H1 (cell line): ENCODE measurements around the gene CLIC3. TPM values are rescaled to one million over a fixed set of nuclear protein-coding genes. Genes with fewer than 3 reads are reported as not detected.

Experiments
- CTCF ChIA-PET: fragments of 300-600 bp; sonication (Branson Sonifier 250); formaldehyde crosslinking; loops from one replicate; lab custom pipeline; 2021; ENCODE audit not compliant: partially characterized antibody; lab: Charles Lee
- POLR2A ChIA-PET: fragments of 300-600 bp; sonication (Branson Sonifier 250); formaldehyde crosslinking; loops from one replicate; lab custom pipeline; 2021; ENCODE audit warnings: inconsistent platforms; ENCODE audit not compliant: partially characterized antibody; lab: Charles Lee
- DNase-seq, 2 experiments: peaks; one replicate each; pipeline versions ENCODE4 v3.0.0 to v3.0.0-alpha.2; 2010 to 2022; ENCODE audit warnings: low spot score in 2 of 2, low read depth in 1 of 2, mixed read lengths in 1 of 2
- FAIRE-seq: peaks from 2 replicates; lab custom pipeline; 2011; peaks lifted over from hg19 to GRCh38; lab: Jason Lieb, UNC
- H2AFZ ChIP-seq: 2 replicates; pipeline ENCODE4 v1.8.1; 2012; ENCODE audit warnings: low read length, inconsistent platforms
- H2AK5ac ChIP-seq: 2 replicates; pipeline ENCODE4 v1.6.1; 2013; ENCODE audit warnings: low read depth, low read length
- H2BK120ac ChIP-seq: replicated peaks from 2 replicates; pipeline ENCODE3; 2013; ENCODE audit warnings: low read depth, low read length, inconsistent platforms
- H2BK12ac ChIP-seq: 2 replicates; pipeline ENCODE4 v1.6.1; 2013; ENCODE audit warnings: low read depth, low read length
- H2BK15ac ChIP-seq: 2 replicates; pipeline ENCODE4 v1.6.1; 2013; ENCODE audit warnings: low read length
- H2BK20ac ChIP-seq: 2 replicates; pipeline ENCODE4 v1.6.1; 2013; ENCODE audit warnings: low read length
- H2BK5ac ChIP-seq: 2 replicates; pipeline ENCODE4 v1.6.1; 2013; ENCODE audit warnings: low read depth, low read length
- H3K14ac ChIP-seq: 2 replicates; pipeline ENCODE4 v1.6.1; 2013; ENCODE audit warnings: inconsistent platforms; ENCODE audit not compliant: insufficient read length
- H3K18ac ChIP-seq: 2 replicates; pipeline ENCODE4 v1.6.1; 2013; ENCODE audit warnings: low read length; ENCODE audit errors: extremely low read depth
- H3K23ac ChIP-seq: 2 replicates; pipeline ENCODE4 v1.6.1; 2013; ENCODE audit warnings: inconsistent platforms; ENCODE audit not compliant: insufficient read length
- H3K23me2 ChIP-seq: 2 replicates; pipeline ENCODE4 v1.6.1; 2013; ENCODE audit warnings: low read depth, low read length
- H3K27ac ChIP-seq: 2 replicates; pipeline ENCODE4 v1.6.1; 2011; ENCODE audit warnings: low read depth, low read length, inconsistent platforms
- H3K27me3 ChIP-seq, 4 experiments: replicated peaks in 1 of 4; 1 replicate in 1 of 4; 2 replicates in 3 of 4; pipeline versions ENCODE4 v1.6.1 to v1.8.1; 2011 to 2013; ENCODE audit warnings: low read length in 3 of 4, mild to moderate bottlenecking in 3 of 4, inconsistent platforms in 2 of 4, mixed read lengths in 2 of 4, moderate library complexity in 1 of 4; ENCODE audit not compliant: control insufficient read depth in 3 of 4, insufficient read depth in 3 of 4; ENCODE audit errors: extremely low read depth in 1 of 4
- H3K36me3 ChIP-seq, 4 experiments: 2 replicates each; pipeline versions ENCODE4 v1.6.1 to v1.8.1; 2011 to 2013; ENCODE audit warnings: mild to moderate bottlenecking in 4 of 4, low read length in 3 of 4, moderate library complexity in 2 of 4, control low read depth in 1 of 4, inconsistent platforms in 1 of 4; ENCODE audit not compliant: insufficient read depth in 4 of 4, control insufficient read depth in 2 of 4
- H3K4ac ChIP-seq: replicated peaks from 2 replicates; pipeline ENCODE3; 2013; ENCODE audit warnings: low read length, low read depth, mixed read lengths, inconsistent platforms; ENCODE audit not compliant: insufficient read length
- H3K4me1 ChIP-seq, 4 experiments: replicated peaks in 1 of 4; 1 replicate in 1 of 4; 2 replicates in 3 of 4; pipeline versions ENCODE4 v1.6.1 to v1.8.1; 2011 to 2013; ENCODE audit warnings: low read length in 3 of 4, inconsistent platforms in 2 of 4, mixed read lengths in 1 of 4; ENCODE audit not compliant: insufficient read depth in 4 of 4, control insufficient read depth in 3 of 4
- H3K4me2 ChIP-seq, 2 experiments: 2 replicates each; pipeline versions ENCODE4 v1.6.1 to v1.8.1; 2011 to 2013; ENCODE audit warnings: low read depth in 2 of 2, low read length in 2 of 2, control low read depth in 1 of 2, inconsistent platforms in 1 of 2, mild to moderate bottlenecking in 1 of 2; ENCODE audit not compliant: insufficient read depth in 1 of 2
- H3K4me3 ChIP-seq, 4 experiments: fragments of 200-600, 300-600 bp in 1 of 4; sonication (generic), shearing (Covaris generic), sonication (Bioruptor Twin) in 1 of 4; 2 replicates each; pipeline versions ENCODE4 v1.5.1 to v1.8.1; 2011 to 2016; ENCODE audit warnings: low read length in 4 of 4, low read depth in 3 of 4, control low read depth in 2 of 4, inconsistent platforms in 2 of 4, mild to moderate bottlenecking in 2 of 4, mixed read lengths in 1 of 4, moderate library complexity in 1 of 4; ENCODE audit not compliant: insufficient read depth in 2 of 4; ENCODE audit errors: extremely low read depth in 1 of 4
- H3K56ac ChIP-seq: replicated peaks from 2 replicates; pipeline ENCODE3; 2013; ENCODE audit warnings: low read depth, mild to moderate bottlenecking, mixed read lengths, low read length, inconsistent platforms; ENCODE audit not compliant: insufficient read length
- H3K79me1 ChIP-seq: 2 replicates; pipeline ENCODE4 v1.6.1; 2013; ENCODE audit warnings: low read depth, low read length, control low read depth
- H3K79me2 ChIP-seq, 2 experiments: 2 replicates each; pipeline versions ENCODE4 v1.6.1 to v1.8.1; 2012 to 2013; ENCODE audit warnings: low read length in 2 of 2, mild to moderate bottlenecking in 2 of 2, inconsistent platforms in 1 of 2; ENCODE audit not compliant: insufficient read depth in 2 of 2, control insufficient read depth in 1 of 2
- H3K9ac ChIP-seq, 4 experiments: replicated peaks in 1 of 4; 1 replicate in 1 of 4; 2 replicates in 3 of 4; pipeline versions ENCODE4 v1.6.1 to v1.8.1; 2011 to 2013; ENCODE audit warnings: low read depth in 3 of 4, low read length in 3 of 4, control low read depth in 2 of 4, mild to moderate bottlenecking in 2 of 4, moderate library complexity in 2 of 4, inconsistent platforms in 1 of 4; ENCODE audit errors: extremely low read depth in 1 of 4
- H3K9me3 ChIP-seq, 2 experiments: 2 replicates each; pipeline versions ENCODE4 v1.6.1 to v1.8.1; 2012 to 2013; ENCODE audit warnings: mild to moderate bottlenecking in 2 of 2, moderate library complexity in 2 of 2, control low read depth in 1 of 2, inconsistent platforms in 1 of 2, low read depth in 1 of 2, low read length in 1 of 2, mixed read lengths in 1 of 2; ENCODE audit not compliant: insufficient read depth in 2 of 2
- H4K20me1 ChIP-seq, 2 experiments: replicated peaks in 1 of 2; 2 replicates each; pipeline versions ENCODE3 to v1.8.1; 2011 to 2013; ENCODE audit warnings: inconsistent platforms in 2 of 2, low read length in 2 of 2, mild to moderate bottlenecking in 1 of 2; ENCODE audit not compliant: insufficient read depth in 2 of 2, control insufficient read depth in 1 of 2
- H4K5ac ChIP-seq: 2 replicates; pipeline ENCODE4 v1.6.1; 2013; ENCODE audit warnings: low read length, low read depth, mixed read lengths, inconsistent platforms; ENCODE audit not compliant: insufficient read length
- H4K8ac ChIP-seq: 2 replicates; pipeline ENCODE4 v1.8.0; 2013; ENCODE audit warnings: mild to moderate bottlenecking, moderate library complexity, low read length, inconsistent platforms; ENCODE audit not compliant: insufficient read depth; ENCODE audit errors: extremely low read depth
- H4K91ac ChIP-seq: replicated peaks from 2 replicates; pipeline ENCODE3; 2013; ENCODE audit warnings: low read length, mixed read lengths, inconsistent platforms; ENCODE audit not compliant: insufficient read length
- BRCA1 ChIP-seq: IDR thresholded peaks from 2 replicates; pipeline ENCODE4 v1.6.1; 2012; ENCODE audit warnings: low read depth, low read length, improper control_type of control experiment
- CEBPB ChIP-seq: IDR thresholded peaks from 2 replicates; pipeline ENCODE4 v1.6.1; 2012; ENCODE audit warnings: low read depth, low read length
- EZH2 ChIP-seq: fragments of 200-600 bp; sonication (generic); IDR thresholded peaks from 2 replicates; pipeline ENCODE4 v1.7.1; 2012; ENCODE audit warnings: low read depth, mild to moderate bottlenecking, moderate library complexity, low read length, inconsistent platforms; ENCODE audit not compliant: severe bottlenecking
- FOSL1 ChIP-seq: IDR thresholded peaks from 2 replicates; pipeline ENCODE4 v1.6.1; 2011; ENCODE audit warnings: mild to moderate bottlenecking, low read depth, low read length, moderate library complexity; ENCODE audit not compliant: insufficient read depth
- POLR2A ChIP-seq, 2 experiments: IDR thresholded peaks; 1 replicate in 1 of 2; 2 replicates in 1 of 2; pipeline ENCODE4 v1.6.1; 2011; ENCODE audit warnings: low read depth in 2 of 2, low read length in 2 of 2, mild to moderate bottlenecking in 2 of 2; ENCODE audit errors: control extremely low read depth in 1 of 2
- SIX5 ChIP-seq: IDR thresholded peaks from 2 replicates; pipeline ENCODE4 v1.6.1; 2011; ENCODE audit warnings: mild to moderate bottlenecking, low read depth, low read length
- TBP ChIP-seq: IDR thresholded peaks from 2 replicates; pipeline ENCODE4 v1.6.1; 2011; ENCODE audit warnings: low read depth, low read length, improper control_type of control experiment
- WGBS, 2 experiments: shearing (Covaris generic) in 1 of 2; methylation state at CpG; one replicate each; pipeline versions ENCODE4 v1.1.6 to v1.1.7; 2013 to 2015; ENCODE audit warnings: low lambda C conversion rate in 2 of 2, mixed read lengths in 2 of 2, inconsistent platforms in 1 of 2, low coverage in 1 of 2, missing lambda C conversion rate in 1 of 2; ENCODE audit not compliant: insufficient replicate concordance in 2 of 2, insufficient coverage in 1 of 2, insufficient read length in 1 of 2; ENCODE audit errors: extremely low coverage in 1 of 2, missing lambda C conversion rate in 1 of 2; 5-methylcytosine and 5-hydroxymethylcytosine counted together
- polyA plus RNA-seq, 7 experiments: library from polyadenylated mRNA; depleted of rRNA in 3 of 7; stranded (reverse) in 5 of 7; unstranded in 2 of 7; fragments of >200 nt in 5 of 7; fragments of 200-250 nt in 2 of 7; gene quantifications; 1 replicate in 5 of 7; 2 replicates in 1 of 7; 4 replicates in 1 of 7; pipeline versions ENCODE4 v1.2.1 to v1.2.3, GENCODE V29; 2011 to 2013; ENCODE audit warnings: missing spikeins in 2 of 7, mixed read lengths in 2 of 7
- total RNA-seq: library from RNA; stranded (reverse); fragmentation: NEBNext Ultra II Directional; extraction: Animal tissue kit (Norgen Biotek cat#: 25700); gene quantifications from 2 replicates; pipeline ENCODE4 v1.2.1, GENCODE V29; 2021

Gene CLIC3
- total and polyA plus RNA-seq, 2 of the 8 experiments (the other 6 are each of a cell fraction or from before 2014, with no cell fraction given): 0.12 TPM; not detected in 1

DNA sequence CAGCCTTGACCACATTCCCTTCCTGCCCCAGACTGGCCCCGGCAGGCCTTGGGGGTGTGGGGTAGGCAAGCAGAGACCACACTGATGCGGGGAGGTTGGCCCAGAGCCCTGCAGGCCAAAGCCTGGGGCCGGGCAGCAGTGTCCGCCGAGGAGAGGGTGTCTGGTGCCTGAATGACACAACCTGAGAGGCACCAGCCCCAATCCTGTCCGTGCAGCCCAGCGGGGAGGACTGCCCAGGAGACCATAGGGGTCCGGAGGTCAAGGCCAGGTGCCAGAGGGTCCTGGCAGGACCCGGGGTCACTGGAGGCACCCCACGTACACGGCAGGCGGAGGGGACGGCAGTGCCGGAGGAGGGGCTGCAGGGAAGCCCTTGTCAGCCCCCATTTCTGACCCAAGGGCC lies 24.6 kb downstream of the CLIC3 start:
- no peaks in the 10 kb centered on the region for H3K36me3 ChIP-seq
- POLR2A ChIA-PET: no interaction called here
- no peak overlapping the region for H2BK20ac ChIP-seq

More for the DNA sequence above, 24.6 kb downstream of the CLIC3 start:
- Histone ChIP-seq H2BK15ac (no peak overlapping the region), H3K9me3 (no peaks in the 10 kb centered on the region), H4K91ac (no peak overlapping the region), H3K9ac (no peak overlapping the region), H2AFZ (no peak overlapping the region), H2AK5ac (no peak overlapping the region), H3K27me3 (no peaks in the 10 kb centered on the region), H2BK5ac (no peak overlapping the region), H3K4me2 (no peak overlapping the region), H3K18ac (no peak overlapping the region), H4K5ac (no peak overlapping the region), H3K23me2 (no peaks in the 10 kb centered on the region), H3K27ac (no peak overlapping the region), H4K8ac (no peak overlapping the region), H3K79me1 (no peaks in the 10 kb centered on the region), H3K4me1 (no peaks in the 10 kb centered on the region), H2BK120ac (no peak overlapping the region), H3K23ac (no peak overlapping the region), H3K14ac (no peak overlapping the region), H2BK12ac (no peak overlapping the region), H3K4me3 (no peak overlapping the region), H3K4ac (no peak overlapping the region), H4K20me1 (no peaks in the 10 kb centered on the region), H3K56ac (no peak overlapping the region), H3K79me2 (no peaks in the 10 kb centered on the region)
- CTCF ChIA-PET: interaction anchor here (1.3 to 9.4 kb wide), 5 partner anchors 11 to 64 kb away, joined by 5 to 38 read pairs (median 26); partner anchors contain the start of gene C8G
- WGBS, 2 experiments: 89% methylated on average over 12 of the region's 14 CpGs; no CpG with 5 or more reads in 1 of the 2 experiments
- FAIRE-seq: no peak
- TF ChIP-seq TBP: no peak
- no peak for TF ChIP-seq BRCA1
- TF ChIP-seq EZH2: no peak
- no peak for TF ChIP-seq SIX5
- no peak for TF ChIP-seq POLR2A (IDR thresholded peaks at IDR 0.05; ENCODE audit: control extremely low read depth in 1 of 2, low read depth in 2 of 2, low read length in 2 of 2)
- TF ChIP-seq CEBPB: no peak
- no peak for TF ChIP-seq FOSL1
- DNase-seq: no peak
